HG03159 (cell line): Measurements from ENCODE around the gene BRWD1.
"Not testable (repeated sequence)": the region's sequence is repeated elsewhere in the genome, so short reads cannot be mapped to it uniquely, and the experiment has no call there.

Experiments used
- ATAC-seq: cut with Tn5 transposase; IDR thresholded peaks from one replicate; pipeline ENCODE4 v1.9.1; 2021; ENCODE audit warnings: mild to moderate bottlenecking, moderate library complexity; ENCODE audit not compliant: unreplicated experiment

BRWD1 gene

GRCh38 chr21:39296891-39297290, 16.5 kb downstream of the BRWD1 start:
- no peak for ATAC-seq

- no peak for ATAC-seq
Measured at GRCh38 chr21:39288987-39289386, 24.4 kb downstream of the BRWD1 start.

GRCh38 chr21:39282911-39283310, 30.5 kb downstream of the BRWD1 start:
- no peak for ATAC-seq

GRCh38 chr21:39281853-39282252, 31.6 kb downstream of the BRWD1 start:
- ATAC-seq = no peak

GRCh38 chr21:39281207-39281606, 32.2 kb downstream of the BRWD1 start:
- ATAC-seq = no peak

- no peak for ATAC-seq
Measured at GRCh38 chr21:39269620-39270019, 43.8 kb downstream of the BRWD1 start.

GRCh38 chr21:39265603-39266002, 47.8 kb downstream of the BRWD1 start:
- no peak for ATAC-seq

- no peak for ATAC-seq
Measured at GRCh38 chr21:39263372-39263771, 50.1 kb downstream of the BRWD1 start.

- no peak for ATAC-seq
Measured at GRCh38 chr21:39258207-39258606, 55.2 kb downstream of the BRWD1 start.

GRCh38 chr21:39251326-39251725, 62.1 kb downstream of the BRWD1 start:
- ATAC-seq = no peak

- no peak for ATAC-seq
Measured at GRCh38 chr21:39238275-39238674, 75.2 kb downstream of the BRWD1 start.

GRCh38 chr21:39232861-39233291, 80.6 kb downstream of the BRWD1 start:
- no peak for ATAC-seq

- ATAC-seq = no peak
Measured at GRCh38 chr21:39224930-39225329, 88.5 kb downstream of the BRWD1 start.

GRCh38 chr21:39221997-39222486, 91.4 kb downstream of the BRWD1 start:
- no peak for ATAC-seq

GRCh38 chr21:39221282-39221996, 92.0 kb downstream of the BRWD1 start:
- no peak for ATAC-seq

- not testable (repeated sequence) for ATAC-seq
Measured at GRCh38 chr21:39220875-39221274, 92.6 kb downstream of the BRWD1 start.

- ATAC-seq = no peak
Measured at GRCh38 chr21:39220150-39220549, 93.3 kb downstream of the BRWD1 start.

GRCh38 chr21:39218082-39218409, 95.4 kb downstream of the BRWD1 start:
- ATAC-seq = no peak

GRCh38 chr21:39217356-39218081, 95.9 kb downstream of the BRWD1 start:
- no peak for ATAC-seq

- no peak for ATAC-seq
Measured at GRCh38 chr21:39216290-39216689, 97.1 kb downstream of the BRWD1 start.

GRCh38 chr21:39215078-39215477, 98.4 kb downstream of the BRWD1 start:
- no peak for ATAC-seq

GRCh38 chr21:39209334-39209688, 104.1 kb downstream of the BRWD1 start:
- no peak for ATAC-seq
